OCI-LY3 (cell line): ENCODE measurements around the gene SORCS3.

Experiments used
- H2AFZ ChIP-seq: fragments of 200-600, 300-600 bp; shearing (Covaris generic); 2 replicates; pipeline ENCODE4 v1.6.0; 2014; ENCODE audit warnings: antibody characterized with exemption, low read depth, low read length
- H3K27ac ChIP-seq: fragments of 200-600, 300-600 bp; sonication (generic); 2 replicates; pipeline ENCODE4 v1.5.1; 2014; ENCODE audit warnings: mild to moderate bottlenecking, low read length, moderate library complexity, mixed read lengths
- H3K27me3 ChIP-seq: fragments of 200-600, 300-600 bp; sonication (generic); 2 replicates; pipeline ENCODE4 v1.6.1; 2014; ENCODE audit warnings: low read depth, low read length, mixed read lengths
- H3K36me3 ChIP-seq: fragments of 200-600, 300-600 bp; sonication (generic); replicated peaks from 2 replicates; pipeline ENCODE3; 2014; ENCODE audit warnings: low read depth, low read length, mixed read lengths
- H3K4me1 ChIP-seq: fragments of 300-600, 200-600 bp; sonication (generic); 2 replicates; pipeline ENCODE4 v1.6.1; 2014; ENCODE audit warnings: low read length, mixed read lengths
- H3K4me2 ChIP-seq: fragments of 200-600, 300-600 bp; sonication (generic); 2 replicates; pipeline ENCODE4 v1.6.1; 2014; ENCODE audit warnings: low read length, mixed read lengths
- H3K4me3 ChIP-seq: fragments of 300-600, 200-600 bp; sonication (generic); 2 replicates; pipeline ENCODE4 v1.5.1; 2014; ENCODE audit warnings: antibody characterized with exemption, mild to moderate bottlenecking, low read length, moderate library complexity
- H3K79me2 ChIP-seq: fragments of 300-600, 200-600 bp; shearing (Covaris generic); 2 replicates; pipeline ENCODE4 v1.6.1; 2014; ENCODE audit warnings: mild to moderate bottlenecking, low read length, mixed read lengths
- H3K9ac ChIP-seq: fragments of 300-600, 200-600 bp; shearing (Covaris generic); 2 replicates; pipeline ENCODE4 v1.6.0; 2014; ENCODE audit warnings: mild to moderate bottlenecking, low read length, moderate library complexity
- H3K9me3 ChIP-seq: fragments of 200-600, 300-600 bp; shearing (Covaris generic); 2 replicates; pipeline ENCODE4 v1.6.1; 2014; ENCODE audit warnings: low read length, mixed read lengths; ENCODE audit not compliant: insufficient read depth
- H4K20me1 ChIP-seq: fragments of 200-600, 300-600 bp; sonication (generic); 2 replicates; pipeline ENCODE4 v1.6.1; 2016; ENCODE audit warnings: low read length, mixed read lengths; ENCODE audit not compliant: insufficient read depth
- CTCF ChIP-seq: fragments of 200-600, 300-600 bp; sonication (generic); IDR thresholded peaks from 2 replicates; pipeline ENCODE4 v1.5.1; 2014; ENCODE audit warnings: antibody characterized with exemption, low read length, low read depth
- EZH2phosphoT487 ChIP-seq: fragments of 200-600 bp; shearing (Covaris generic); IDR thresholded peaks from 2 replicates; pipeline ENCODE4 v1.6.1; 2018; ENCODE audit warnings: antibody characterized with exemption, mixed run types, low read depth

The SORCS3 gene

GRCh38 chr10:104816501-104816900 lies 175.4 kb downstream of the SORCS3 start:
- TF ChIP-seq EZH2phosphoT487 (no peak), CTCF (no peak)
- Histone ChIP-seq H3K4me1 (no peaks in the 10 kb centered on the region), H4K20me1 (no peaks in the 10 kb centered on the region), H3K36me3 (no peaks in the 10 kb centered on the region), H3K4me3 (no peak overlapping the region), H3K4me2 (no peak overlapping the region), H2AFZ (no peak overlapping the region), H3K79me2 (no peaks in the 10 kb centered on the region), H3K9me3 (no peaks in the 10 kb centered on the region), H3K27ac (no peak overlapping the region), H3K27me3 (no peaks in the 10 kb centered on the region), H3K9ac (no peak overlapping the region)

GRCh38 chr10:104819731-104820130 lies 178.6 kb downstream of the SORCS3 start:
- Histone ChIP-seq H3K4me3 (no peak overlapping the region), H3K79me2 (no peaks in the 10 kb centered on the region), H3K36me3 (no peaks in the 10 kb centered on the region), H2AFZ (no peak overlapping the region), H3K4me1 (no peaks in the 10 kb centered on the region), H4K20me1 (0 out of 2 replicates have a peak, but pooled peaks cover 2% of the 10 kb centered on the region), H3K9ac (no peak overlapping the region), H3K27ac (no peak overlapping the region), H3K9me3 (no peaks in the 10 kb centered on the region), H3K4me2 (no peak overlapping the region), H3K27me3 (no peaks in the 10 kb centered on the region)
- TF ChIP-seq EZH2phosphoT487, result no peak
- no peak for TF ChIP-seq CTCF

- no peaks in the 10 kb centered on the region for H3K79me2 ChIP-seq
- H3K27me3 ChIP-seq, result no peaks in the 10 kb centered on the region
- no peak overlapping the region for H3K27ac ChIP-seq
- TF ChIP-seq EZH2phosphoT487 (no peak), CTCF (no peak)
- H2AFZ ChIP-seq, result no peak overlapping the region
- no peak overlapping the region for H3K4me2 ChIP-seq
- H3K4me3 ChIP-seq, result no peak overlapping the region
- H3K36me3 ChIP-seq, result no peaks in the 10 kb centered on the region
- H3K4me1 ChIP-seq, result no peaks in the 10 kb centered on the region
- H3K9me3 ChIP-seq, result no peaks in the 10 kb centered on the region
- no peak overlapping the region for H3K9ac ChIP-seq
- 0 out of 2 replicates have a peak, but pooled peaks cover 2% of the 10 kb centered on the region for H4K20me1 ChIP-seq
Measured at GRCh38 chr10:104822088-104822487, 181.0 kb downstream of the SORCS3 start.

GRCh38 chr10:104824380-104825006 lies 183.4 kb downstream of the SORCS3 start:
- Histone ChIP-seq H3K79me2 (no peaks in the 10 kb centered on the region), H3K9me3 (no peaks in the 10 kb centered on the region)
- TF ChIP-seq CTCF (no peak), EZH2phosphoT487 (no peak)

More at GRCh38 chr10:104824380-104825006, 183.4 kb downstream of the SORCS3 start:
- H3K4me2 ChIP-seq, result no peak overlapping the region
- no peak overlapping the region for H3K9ac ChIP-seq
- no peaks in the 10 kb centered on the region for H3K4me1 ChIP-seq
- no peaks in the 10 kb centered on the region for H3K27me3 ChIP-seq
- H3K27ac ChIP-seq, result no peak overlapping the region
- H2AFZ ChIP-seq, result no peak overlapping the region
- H4K20me1 ChIP-seq, result 0 out of 2 replicates have a peak, but pooled peaks cover 2% of the 10 kb centered on the region
- no peak overlapping the region for H3K4me3 ChIP-seq
- no peaks in the 10 kb centered on the region for H3K36me3 ChIP-seq
